Measurements from ENCODE around the gene ELAVL1. TPM values are rescaled to one million over a fixed set of nuclear protein-coding genes. Genes with fewer than 3 reads are reported as not detected.
"Not testable (repeated sequence)": the region's sequence is repeated elsewhere in the genome, so short reads cannot be mapped to it uniquely, and the experiment has no call there.

ELAVL1 gene
- total RNA-seq, 1 donor from 2014 or later: 83.5 TPM

GRCh38 chr19:7932276-7932929 is 73.0 kb downstream of the ELAVL1 start:
- H3K27me3 Mint-ChIP-seq: no peaks in the 10 kb centered on the region
- H3K4me1 Mint-ChIP-seq: peaks cover 3% of the 10 kb centered on the region
- H3K27ac Mint-ChIP-seq: no peak overlapping the region
- ATAC-seq (ENCODE audit: low read depth) (no peak), DNase-seq (no peak)
- intact Hi-C loops (cut with micrococcal nuclease): no loop called here
- CTCF ChIA-PET: no interaction called here
- POLR2A ChIA-PET: no interaction called here
- H3K4me3 Mint-ChIP-seq: no peak overlapping the region
- H3K36me3 Mint-ChIP-seq (ENCODE audit: low read depth): peaks cover 65% of the 10 kb centered on the region
- no peaks in the 10 kb centered on the region for H3K9me3 Mint-ChIP-seq
- no peak for TF ChIP-seq CTCF (IDR thresholded peaks at IDR 0.05)

- H3K9me3 Mint-ChIP-seq: no peaks in the 10 kb centered on the region
- intact Hi-C loops (cut with micrococcal nuclease): no loop called here
- POLR2A ChIA-PET: interaction anchor here (0.6 to 1.7 kb wide), 2 partner anchors 12 to 250 kb away, joined by 3 to 7 read pairs; partner anchors contain the start of gene TIMM44
- TF ChIP-seq CTCF (IDR thresholded peaks at IDR 0.05): no peak
- CTCF ChIA-PET: interaction anchor here (1.1 kb wide), 1 partner anchor 11 kb away, joined by 3 read pairs; the partner anchor contains the start of gene SNAPC2
- no peak for ATAC-seq (ENCODE audit: low read depth)
- DNase-seq: no peak
- H3K36me3 Mint-ChIP-seq (ENCODE audit: low read depth): peaks cover 59% of the 10 kb centered on the region
- peaks cover 5% of the 10 kb centered on the region for H3K4me1 Mint-ChIP-seq
- no peak overlapping the region for H3K27ac Mint-ChIP-seq
- no peak overlapping the region for H3K4me3 Mint-ChIP-seq
- no peaks in the 10 kb centered on the region for H3K27me3 Mint-ChIP-seq
These were observed 74.0 kb downstream of the ELAVL1 start for GRCh38 chr19:7931221-7932061.

- Mint-ChIP-seq H3K27ac (no peak overlapping the region), H3K4me3 (no peak overlapping the region), H3K36me3 (ENCODE audit: low read depth) (peaks cover 53% of the 10 kb centered on the region), H3K9me3 (no peaks in the 10 kb centered on the region), H3K4me1 (peaks cover 7% of the 10 kb centered on the region), H3K27me3 (no peaks in the 10 kb centered on the region)
- no peak for DNase-seq
- ChIA-PET POLR2A (interaction anchor here (0.6 to 2.0 kb wide), 3 partner anchors 10 to 249 kb away, joined by 3 to 10 read pairs (median 7); partner anchors contain the start of genes SNAPC2 and TIMM44), CTCF (interaction anchor here (1.1 kb wide), 1 partner anchor 10 kb away, joined by 3 read pairs; the partner anchor contains the start of gene SNAPC2)
- no peak for TF ChIP-seq CTCF (IDR thresholded peaks at IDR 0.05)
- no peak for ATAC-seq (ENCODE audit: low read depth)
- intact Hi-C loops (cut with micrococcal nuclease): no loop called here
These were observed 74.7 kb downstream of the ELAVL1 start for GRCh38 chr19:7930765-7931164.

- H3K4me1 Mint-ChIP-seq; ATAC-seq (ENCODE audit: low read depth); DNase-seq; H3K27me3 Mint-ChIP-seq; H3K4me3 Mint-ChIP-seq; H3K9me3 Mint-ChIP-seq; intact Hi-C loops (cut with micrococcal nuclease); H3K27ac Mint-ChIP-seq: not testable (repeated sequence)
- ChIA-PET POLR2A (interaction anchor here (1.7 to 2.0 kb wide), 2 partner anchors 9 to 14 kb away, joined by 7 to 10 read pairs; partner anchors contain the start of genes SNAPC2 and TIMM44), CTCF (interaction anchor here (0.6 to 1.1 kb wide), 2 partner anchors 9 to 101 kb away, joined by 3 read pairs; partner anchors contain the start of gene SNAPC2)
- peaks cover 46% of the 10 kb centered on the region for H3K36me3 Mint-ChIP-seq (ENCODE audit: low read depth)
These were observed 75.4 kb downstream of the ELAVL1 start for GRCh38 chr19:7930030-7930429.

- peak; percentile 56 for ATAC-seq (ENCODE audit: low read depth)
- intact Hi-C loops (cut with micrococcal nuclease): loop anchor here (1.0 to 10.0 kb wide), 4 partner anchors 14 to 394 kb away; partner anchors contain the start of genes PNPLA6 and TIMM44
- TF ChIP-seq CTCF (IDR thresholded peaks at IDR 0.05): no peak
- ChIA-PET CTCF (interaction anchor here (0.9 to 1.2 kb wide), 2 partner anchors 9 to 11 kb away, joined by 4 to 5 read pairs; partner anchors contain the start of gene SNAPC2), POLR2A (interaction anchor here (0.6 to 2.0 kb wide), 6 partner anchors 8 to 456 kb away, joined by 3 to 14 read pairs (median 5); partner anchors contain the start of gene SNAPC2)
- DNase-seq: peak; percentile 49
- no peaks in the 10 kb centered on the region for H3K9me3 Mint-ChIP-seq
- H3K36me3 Mint-ChIP-seq (ENCODE audit: low read depth): peaks cover 38% of the 10 kb centered on the region
- peaks cover 1% of the 10 kb centered on the region for H3K27me3 Mint-ChIP-seq
- no peak overlapping the region for H3K27ac Mint-ChIP-seq
- H3K4me3 Mint-ChIP-seq: no peak overlapping the region
- H3K4me1 Mint-ChIP-seq: peaks cover 11% of the 10 kb centered on the region
These were observed 76.4 kb downstream of the ELAVL1 start for GRCh38 chr19:7928741-7929701.
